Measurements from ENCODE around the gene ACTMAP.

The ACTMAP gene

DNA sequence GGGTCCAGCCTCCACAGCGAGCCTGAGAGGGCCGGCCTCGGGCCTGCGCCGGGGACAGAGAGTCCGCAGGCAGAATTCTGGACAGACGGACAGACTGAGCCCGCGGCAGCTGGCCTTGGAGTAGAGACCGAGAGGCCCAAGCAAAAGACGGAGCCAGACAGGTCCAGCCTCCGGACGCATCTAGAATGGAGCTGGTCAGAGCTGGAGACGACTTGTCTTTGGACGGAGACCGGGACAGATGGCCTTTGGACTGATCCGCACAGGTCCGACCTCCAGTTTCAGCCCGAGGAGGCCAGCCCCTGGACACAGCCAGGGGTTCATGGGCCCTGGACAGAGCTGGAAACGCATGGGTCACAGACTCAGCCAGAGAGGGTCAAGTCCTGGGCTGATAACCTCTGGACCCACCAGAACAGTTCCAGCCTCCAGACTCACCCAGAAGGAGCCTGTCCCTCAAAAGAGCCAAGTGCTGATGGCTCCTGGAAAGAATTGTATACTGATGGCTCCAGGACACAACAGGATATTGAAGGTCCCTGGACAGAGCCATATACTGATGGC is 32.9 kb downstream of the ACTMAP start:
- TF ChIP-seq, protein P1, sequence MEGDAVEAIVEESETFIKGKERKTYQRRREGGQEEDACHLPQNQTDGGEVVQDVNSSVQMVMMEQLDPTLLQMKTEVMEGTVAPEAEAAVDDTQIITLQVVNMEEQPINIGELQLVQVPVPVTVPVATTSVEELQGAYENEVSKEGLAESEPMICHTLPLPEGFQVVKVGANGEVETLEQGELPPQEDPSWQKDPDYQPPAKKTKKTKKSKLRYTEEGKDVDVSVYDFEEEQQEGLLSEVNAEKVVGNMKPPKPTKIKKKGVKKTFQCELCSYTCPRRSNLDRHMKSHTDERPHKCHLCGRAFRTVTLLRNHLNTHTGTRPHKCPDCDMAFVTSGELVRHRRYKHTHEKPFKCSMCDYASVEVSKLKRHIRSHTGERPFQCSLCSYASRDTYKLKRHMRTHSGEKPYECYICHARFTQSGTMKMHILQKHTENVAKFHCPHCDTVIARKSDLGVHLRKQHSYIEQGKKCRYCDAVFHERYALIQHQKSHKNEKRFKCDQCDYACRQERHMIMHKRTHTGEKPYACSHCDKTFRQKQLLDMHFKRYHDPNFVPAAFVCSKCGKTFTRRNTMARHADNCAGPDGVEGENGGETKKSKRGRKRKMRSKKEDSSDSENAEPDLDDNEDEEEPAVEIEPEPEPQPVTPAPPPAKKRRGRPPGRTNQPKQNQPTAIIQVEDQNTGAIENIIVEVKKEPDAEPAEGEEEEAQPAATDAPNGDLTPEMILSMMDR (IDR thresholded peaks at IDR 0.05; ENCODE audit: borderline replicate concordance, insufficient read depth, low read depth, low read length): no peak
- peak overlapping the region; percentile 71 for H3K4me3 ChIP-seq (ENCODE audit: low read depth, low read length)

DNA sequence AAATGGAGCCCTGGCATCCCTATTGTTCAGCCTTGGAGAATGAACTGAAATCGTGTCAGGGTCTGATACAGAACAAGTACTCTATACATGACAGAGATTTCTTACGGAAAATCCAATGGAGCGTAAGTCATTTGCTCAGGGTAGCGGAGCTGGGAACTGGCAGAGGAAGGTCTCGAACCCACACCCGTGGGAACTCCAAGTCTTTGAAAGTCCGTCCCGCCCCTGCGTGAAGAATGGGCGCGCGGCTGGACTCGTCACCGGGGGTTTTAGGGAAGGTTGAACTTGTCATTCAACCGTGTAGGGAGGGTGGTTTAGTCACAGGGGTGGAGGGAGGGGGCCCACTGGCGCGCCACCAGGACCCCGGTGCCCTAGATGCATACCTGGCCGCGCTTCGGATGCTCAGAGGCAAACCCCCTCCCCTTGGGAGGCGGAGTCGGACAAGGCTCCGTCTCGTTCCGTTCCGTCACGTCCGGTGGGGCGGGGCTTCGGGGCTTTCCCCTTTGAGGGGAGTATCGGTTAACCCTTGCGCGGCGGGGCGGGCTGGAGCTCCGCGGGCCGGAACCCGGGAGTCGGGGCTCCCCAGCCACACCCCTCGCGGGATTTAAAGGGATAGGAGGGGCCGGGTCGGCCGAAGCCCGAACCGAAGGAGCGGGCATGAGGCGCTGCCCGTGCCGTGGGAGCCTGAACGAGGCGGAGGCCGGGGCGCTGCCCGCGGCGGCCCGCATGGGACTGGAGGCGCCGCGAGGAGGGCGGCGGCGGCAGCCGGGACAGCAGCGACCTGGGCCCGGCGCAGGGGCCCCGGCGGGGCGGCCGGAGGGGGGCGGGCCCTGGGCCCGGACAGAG is 33.6 kb downstream of the ACTMAP start, which contains the start of the genes COQ8B and ITPKC:
TSS of gene COQ8B (minus strand) at position 405 of the 843 bp plus-strand sequence. CDS start 2,254 bp downstream, outside the sequence.
TSS of gene ITPKC (plus strand) at position 631 of the 843 bp plus-strand sequence. CDS start at position 655, 24 bp downstream.
- TF ChIP-seq, protein P1 (IDR thresholded peaks at IDR 0.05; ENCODE audit: borderline replicate concordance, insufficient read depth, low read depth, low read length): no peak
- H3K4me3 ChIP-seq (ENCODE audit: low read depth, low read length): peak within 1 kb of the TSS; percentile 71

DNA sequence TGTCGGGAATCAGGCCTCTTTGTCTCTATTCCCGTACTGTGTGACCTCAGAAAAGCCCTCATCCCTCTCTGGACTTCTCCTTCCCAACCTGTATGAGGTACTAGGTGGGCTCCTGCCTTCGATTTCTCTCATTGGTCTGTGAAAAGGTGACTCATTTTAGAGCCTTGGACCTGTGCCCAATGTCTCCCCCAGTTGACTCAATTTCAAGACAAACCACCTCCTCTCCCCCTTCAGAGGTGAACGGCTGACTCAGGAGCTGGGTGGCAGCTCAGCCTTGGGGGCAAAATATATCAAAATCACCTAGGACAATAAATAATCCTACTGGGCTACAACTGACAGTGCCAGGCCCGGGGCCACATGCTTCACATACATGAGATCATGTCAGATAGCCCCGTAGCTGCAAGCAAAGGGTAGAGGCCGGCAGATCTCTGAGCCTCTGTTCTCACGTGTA is 34.2 kb downstream of the ACTMAP start:
- peak overlapping the region; percentile 71 for H3K4me3 ChIP-seq (ENCODE audit: low read depth, low read length)
- TF ChIP-seq, protein P1 (IDR thresholded peaks at IDR 0.05; ENCODE audit: borderline replicate concordance, insufficient read depth, low read depth, low read length): no peak

DNA sequence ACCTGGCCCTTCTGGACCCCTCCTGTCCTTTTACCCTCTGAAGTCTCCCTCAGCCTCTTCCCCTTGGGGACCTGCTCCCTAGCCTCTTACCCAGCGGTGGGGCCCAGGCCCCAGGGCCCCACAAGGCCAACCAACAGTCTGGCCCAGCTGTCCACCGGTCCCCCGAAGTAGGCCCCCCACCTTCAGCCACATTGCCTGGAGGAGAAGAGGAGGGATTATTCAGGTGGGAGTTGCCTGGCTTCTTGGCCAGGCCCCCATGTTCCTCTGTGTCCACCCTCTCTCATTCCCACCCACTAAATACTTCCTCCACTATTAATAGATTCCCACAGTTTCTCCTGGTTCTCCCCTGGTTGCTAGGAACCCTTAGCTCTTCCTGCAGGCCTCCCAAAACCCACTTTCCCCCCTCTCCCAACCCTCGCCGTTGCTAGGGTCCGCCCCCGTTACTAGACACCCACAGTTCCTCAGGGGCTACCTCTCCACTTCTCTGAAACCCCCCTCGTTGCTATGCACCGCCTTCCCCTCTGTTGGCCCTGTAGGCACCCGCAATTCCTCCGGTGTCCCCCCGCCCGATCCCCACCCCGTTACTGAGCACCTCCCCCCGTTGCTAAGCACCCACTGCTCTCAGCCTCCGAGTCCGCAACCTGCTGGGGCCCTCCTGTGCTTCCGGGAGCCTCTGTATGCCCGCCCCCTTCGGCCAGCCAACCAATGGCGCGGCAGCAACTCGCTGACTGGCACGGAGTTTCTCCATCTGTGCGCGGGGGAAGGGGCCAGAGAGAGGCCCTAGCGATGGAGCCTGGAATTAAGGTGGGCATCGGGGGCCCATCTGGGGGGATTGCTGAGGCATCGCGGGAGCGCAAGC is 35.6 kb downstream of the ACTMAP start:
- TF ChIP-seq, protein P1 (IDR thresholded peaks at IDR 0.05; ENCODE audit: borderline replicate concordance, insufficient read depth, low read depth, low read length): no peak
- peak overlapping the region; percentile 71 for H3K4me3 ChIP-seq (ENCODE audit: low read depth, low read length)

DNA sequence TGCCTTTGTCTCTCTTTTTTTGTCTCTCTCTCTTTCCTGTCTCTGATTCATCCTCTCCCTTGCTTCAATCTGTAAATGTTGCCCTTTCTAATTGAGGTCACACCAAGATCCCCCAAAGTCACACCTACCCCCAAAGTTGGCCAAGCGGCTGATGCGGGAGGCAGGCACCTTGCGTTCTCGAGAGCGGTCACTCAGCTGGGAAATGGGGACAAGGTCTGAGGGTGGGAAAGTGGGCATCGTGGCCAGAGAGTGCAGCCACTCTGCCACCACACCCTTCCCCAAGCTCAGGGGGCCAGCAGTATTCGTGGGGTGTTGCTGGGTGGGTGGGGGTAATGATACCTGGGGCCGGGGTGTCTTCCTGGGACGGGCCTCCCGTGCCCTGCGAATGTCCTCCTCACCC is 36.3 kb downstream of the ACTMAP start:
- TF ChIP-seq, protein P1 (IDR thresholded peaks at IDR 0.05; ENCODE audit: borderline replicate concordance, insufficient read depth, low read depth, low read length): no peak
- no peak overlapping the region for H3K4me3 ChIP-seq (ENCODE audit: low read depth, low read length)

DNA sequence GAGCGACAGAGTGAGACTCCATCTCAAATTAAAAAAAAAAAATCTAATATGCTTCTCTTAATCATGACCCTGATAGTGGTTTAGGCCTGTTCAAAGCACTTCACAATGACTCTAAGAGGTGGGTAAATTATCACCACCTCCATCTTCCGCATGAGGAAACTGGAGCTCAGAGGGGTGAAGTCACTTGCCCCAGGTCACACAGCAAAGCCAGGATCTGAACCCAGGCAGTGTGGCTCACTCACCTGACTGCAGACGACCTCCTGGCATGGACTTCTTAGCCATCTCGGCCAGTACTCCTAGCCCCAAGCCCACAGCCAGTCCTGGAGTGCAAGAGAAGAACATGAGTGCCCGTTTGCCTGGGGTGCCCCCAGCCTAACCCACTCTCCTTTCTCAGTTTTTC is 40.5 kb downstream of the ACTMAP start:
- H3K4me3 ChIP-seq (ENCODE audit: low read depth, low read length): no peak overlapping the region
- TF ChIP-seq, protein P1 (IDR thresholded peaks at IDR 0.05; ENCODE audit: borderline replicate concordance, insufficient read depth, low read depth, low read length): no peak
